Activated CD4-positive, alpha-beta memory T cell treated with anti-CD3 and anti-CD28 coated beads, Interleukin-2, amount 10 ng/mL, durations not matched to agents 7 days and 5 days (primary cell): ENCODE results near the gene NXT2. TPM values are rescaled to one million over a fixed set of nuclear protein-coding genes. Genes with fewer than 3 reads are reported as not detected.

ENCODE experiments used
- CTCF ChIA-PET: fragments of 350-600 bp; sonication (Branson Sonifier 250); formaldehyde crosslinking; loops from one replicate; lab custom pipeline; 2021; ENCODE audit warnings: antibody characterized with exemption, inconsistent platforms; lab: Charles Lee
- POLR2A ChIA-PET: fragments of 350-600 bp; sonication (Branson Sonifier 250); formaldehyde crosslinking; loops from one replicate; lab custom pipeline; 2021; ENCODE audit warnings: antibody characterized with exemption; lab: Charles Lee
- DNase-seq: peaks from one replicate; pipeline ENCODE4 v3.0.0-alpha.2; 2020
- H3K27ac Mint-ChIP-seq: one replicate; pipeline ENCODE4 v1.8.0; 2021; ENCODE audit warnings: mild to moderate bottlenecking, mixed read lengths
- H3K27me3 Mint-ChIP-seq: one replicate; pipeline ENCODE4 v1.8.0; 2021; ENCODE audit warnings: mixed read lengths
- H3K36me3 Mint-ChIP-seq: one replicate; pipeline ENCODE4 v1.8.0; 2021; ENCODE audit warnings: low read depth, mixed read lengths
- H3K4me1 Mint-ChIP-seq: one replicate; pipeline ENCODE4 v1.8.0; 2021; ENCODE audit warnings: mixed read lengths
- H3K4me3 Mint-ChIP-seq: one replicate; pipeline ENCODE4 v1.8.0; 2021; ENCODE audit warnings: mild to moderate bottlenecking, mixed read lengths
- H3K9me3 Mint-ChIP-seq: one replicate; pipeline ENCODE4 v1.8.0; 2021; ENCODE audit warnings: mixed read lengths
- total RNA-seq, 2 experiments: library from RNA; stranded (reverse); gene quantifications; one replicate each; pipeline ENCODE4 v1.2.3, GENCODE V29; 2021

Gene NXT2
- 10 to 100 TPM; 13.3 to 14.0 TPM for total RNA-seq

- Mint-ChIP-seq H3K27me3 (peaks cover 3% of the 10 kb centered on the region), H3K4me3 (peak within 1 kb of the TSS; percentile 91), H3K9me3 (peaks cover 2% of the 10 kb centered on the region), H3K36me3 (no peaks in the 10 kb centered on the region), H3K27ac (peak within 1 kb of the TSS; percentile 94), H3K4me1 (peaks cover 26% of the 10 kb centered on the region)
- DNase-seq = peak; percentile 87
- POLR2A ChIA-PET = interaction anchor here (0.7 to 1.4 kb wide), 3 partner anchors 51 to 320 kb away, joined by 3 to 4 read pairs (median 3); no protein-coding TSS in a partner anchor
- CTCF ChIA-PET = interaction anchor here (1.4 kb wide), 1 partner anchor 98 kb away, joined by 3 read pairs; no protein-coding TSS in a partner anchor
These were observed at the start of gene NXT2 for GRCh38 chrX:109536439-109537323. Gene NXT2 (plus strand): TSS chrX:109536844. CDS start chrX:109537007, 163 bp downstream.

DNA sequence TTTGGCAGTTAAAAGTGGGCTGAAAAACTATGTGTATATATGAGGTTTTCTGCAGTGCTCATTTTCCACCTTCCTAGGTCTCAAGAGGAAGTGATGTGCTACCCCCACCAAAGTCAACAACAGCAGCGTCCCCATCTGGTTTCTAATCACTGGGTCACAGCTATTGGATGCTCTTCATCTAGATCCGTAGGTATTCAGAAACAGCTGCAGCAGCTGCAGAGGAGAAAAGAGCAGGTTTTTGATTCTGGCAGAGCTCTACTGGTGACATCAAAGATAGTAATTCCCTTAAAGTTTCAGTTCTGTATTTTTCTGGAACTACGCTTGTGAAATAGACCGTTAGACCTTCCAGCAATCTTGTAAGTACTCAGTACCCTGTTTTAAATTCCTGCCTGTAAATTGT, 49.0 kb upstream of the NXT2 start:
- CTCF ChIA-PET = no interaction called here
- H3K36me3 Mint-ChIP-seq = no peaks in the 10 kb centered on the region
- H3K9me3 Mint-ChIP-seq = no peaks in the 10 kb centered on the region

DNA sequence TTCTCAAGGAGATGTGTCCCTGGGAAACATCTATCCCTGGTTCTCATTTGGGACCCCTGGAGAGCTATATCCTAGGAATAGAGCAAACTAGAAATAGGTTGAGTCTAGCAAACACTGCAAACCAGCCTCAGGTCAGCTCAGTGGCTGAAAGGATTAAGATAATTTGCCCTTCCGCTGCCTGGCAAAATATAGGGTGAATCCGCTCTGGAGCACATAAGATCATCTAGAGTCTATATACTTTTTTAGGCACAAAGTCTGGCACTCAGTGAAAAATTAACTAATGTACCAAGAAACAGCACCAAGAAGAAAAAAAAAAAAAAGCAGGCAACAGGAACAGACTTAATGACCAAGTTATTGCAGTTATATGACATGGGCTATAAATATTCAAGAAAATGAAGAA, 47.5 kb upstream of the NXT2 start:
- ChIA-PET POLR2A (no interaction called here), CTCF (interaction anchor here (1.1 kb wide), 1 partner anchor 402 kb away, joined by 3 read pairs; no protein-coding TSS in a partner anchor)
- Mint-ChIP-seq H3K27me3 (peaks cover 2% of the 10 kb centered on the region), H3K4me3 (no peak overlapping the region), H3K4me1 (no peaks in the 10 kb centered on the region), H3K9me3 (no peaks in the 10 kb centered on the region), H3K27ac (no peak overlapping the region), H3K36me3 (no peaks in the 10 kb centered on the region)
- DNase-seq = no peak

More for the DNA sequence above, 49.0 kb upstream of the NXT2 start:
- Mint-ChIP-seq H3K27ac (no peak overlapping the region), H3K4me3 (no peak overlapping the region), H3K27me3 (peaks cover 3% of the 10 kb centered on the region), H3K4me1 (no peaks in the 10 kb centered on the region)
- POLR2A ChIA-PET = no interaction called here
- DNase-seq = no peak

GRCh38 chrX:109498434-109498833, 38.2 kb upstream of the NXT2 start:
- peaks cover 2% of the 10 kb centered on the region for H3K27me3 Mint-ChIP-seq
- ChIA-PET POLR2A (no interaction called here), CTCF (no interaction called here)
- no peak overlapping the region for H3K4me3 Mint-ChIP-seq
- H3K4me1 Mint-ChIP-seq = no peaks in the 10 kb centered on the region
- DNase-seq = no peak
- H3K36me3 Mint-ChIP-seq = no peaks in the 10 kb centered on the region
- H3K9me3 Mint-ChIP-seq = no peaks in the 10 kb centered on the region
- no peak overlapping the region for H3K27ac Mint-ChIP-seq

- CTCF ChIA-PET = no interaction called here
- Mint-ChIP-seq H3K27ac (no peak overlapping the region), H3K9me3 (no peaks in the 10 kb centered on the region), H3K36me3 (no peaks in the 10 kb centered on the region), H3K27me3 (peaks cover 2% of the 10 kb centered on the region), H3K4me1 (no peaks in the 10 kb centered on the region), H3K4me3 (no peak overlapping the region)
- POLR2A ChIA-PET = no interaction called here
- no peak for DNase-seq
These were observed 35.5 kb upstream of the NXT2 start for GRCh38 chrX:109501176-109501575.

DNA sequence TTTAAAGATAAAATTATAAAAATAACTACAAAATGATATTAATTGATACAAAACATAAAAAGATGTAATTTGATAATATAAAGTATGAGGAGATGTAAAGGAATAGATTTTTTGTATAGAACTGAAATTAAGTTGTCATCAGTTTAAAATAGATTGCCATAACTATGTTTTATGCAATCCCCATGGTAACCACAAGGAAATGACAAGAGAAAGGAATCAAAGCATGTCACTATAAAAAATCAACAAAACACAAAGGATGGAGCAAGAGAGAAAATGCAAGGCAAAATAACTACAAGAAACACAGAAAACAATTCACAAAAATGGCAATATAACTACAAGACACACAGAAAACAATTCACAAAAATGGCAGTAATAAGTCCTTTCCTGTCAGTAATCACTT, 27.7 kb upstream of the NXT2 start:
- ChIA-PET CTCF (no interaction called here), POLR2A (no interaction called here)
- H3K4me3 Mint-ChIP-seq = no peak overlapping the region
- no peaks in the 10 kb centered on the region for H3K36me3 Mint-ChIP-seq
- H3K9me3 Mint-ChIP-seq = no peaks in the 10 kb centered on the region
- no peak overlapping the region for H3K27ac Mint-ChIP-seq
- no peaks in the 10 kb centered on the region for H3K4me1 Mint-ChIP-seq
- DNase-seq = no peak
- H3K27me3 Mint-ChIP-seq = peaks cover 25% of the 10 kb centered on the region

DNA sequence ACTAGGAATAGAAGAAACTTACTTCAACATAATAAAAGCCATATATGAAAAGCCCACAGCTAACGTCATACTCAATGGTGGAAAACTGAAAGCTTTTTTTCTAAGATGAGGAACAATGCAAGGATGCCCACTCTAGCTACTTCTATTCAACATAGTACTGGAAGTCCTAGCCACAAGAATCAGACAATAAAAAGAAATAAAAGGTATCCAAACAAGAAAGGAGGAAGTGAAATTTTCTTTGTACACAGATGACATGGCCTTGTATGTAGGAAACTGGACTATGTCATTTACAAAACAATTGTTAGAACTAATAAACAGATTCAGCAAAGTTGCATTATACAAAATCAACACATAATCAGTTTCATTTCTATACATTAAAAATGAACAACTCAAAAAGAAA, 25.5 kb upstream of the NXT2 start:
- Mint-ChIP-seq H3K27me3 (peaks cover 28% of the 10 kb centered on the region), H3K36me3 (no peaks in the 10 kb centered on the region), H3K27ac (no peak overlapping the region), H3K4me1 (no peaks in the 10 kb centered on the region), H3K9me3 (no peaks in the 10 kb centered on the region), H3K4me3 (no peak overlapping the region)
- no peak for DNase-seq
- ChIA-PET POLR2A (no interaction called here), CTCF (no interaction called here)

GRCh38 chrX:109519001-109519400, 17.6 kb upstream of the NXT2 start:
- CTCF ChIA-PET = no interaction called here
- Mint-ChIP-seq H3K4me3 (no peak overlapping the region), H3K9me3 (no peaks in the 10 kb centered on the region), H3K27ac (no peak overlapping the region), H3K36me3 (no peaks in the 10 kb centered on the region), H3K27me3 (peaks cover 15% of the 10 kb centered on the region), H3K4me1 (no peaks in the 10 kb centered on the region)
- POLR2A ChIA-PET = no interaction called here
- DNase-seq = no peak

DNA sequence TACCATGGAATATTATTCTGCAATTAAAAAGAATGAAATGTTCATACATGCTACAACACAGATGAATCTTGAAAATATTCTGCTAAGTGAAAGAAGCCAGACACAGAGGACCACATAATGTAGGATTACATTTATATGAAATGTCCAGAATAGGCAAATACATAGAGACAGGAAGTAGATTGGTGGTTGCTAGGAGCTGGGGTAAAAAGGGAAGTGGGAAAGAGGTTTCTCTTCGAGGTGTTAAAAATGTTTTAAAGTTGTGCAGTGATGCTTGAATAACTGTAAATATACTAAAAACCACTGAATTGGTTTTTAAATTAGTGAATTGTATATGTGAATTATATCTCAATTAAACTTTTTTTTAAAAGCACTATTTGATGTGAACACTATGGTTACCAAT, 3.6 kb upstream of the NXT2 start:
- ChIA-PET POLR2A (no interaction called here), CTCF (no interaction called here)
- Mint-ChIP-seq H3K4me3 (no peak overlapping the region), H3K36me3 (no peaks in the 10 kb centered on the region), H3K9me3 (peaks cover 2% of the 10 kb centered on the region), H3K27me3 (peaks cover 5% of the 10 kb centered on the region), H3K4me1 (peaks cover 25% of the 10 kb centered on the region), H3K27ac (no peak overlapping the region)
- no peak for DNase-seq

DNA sequence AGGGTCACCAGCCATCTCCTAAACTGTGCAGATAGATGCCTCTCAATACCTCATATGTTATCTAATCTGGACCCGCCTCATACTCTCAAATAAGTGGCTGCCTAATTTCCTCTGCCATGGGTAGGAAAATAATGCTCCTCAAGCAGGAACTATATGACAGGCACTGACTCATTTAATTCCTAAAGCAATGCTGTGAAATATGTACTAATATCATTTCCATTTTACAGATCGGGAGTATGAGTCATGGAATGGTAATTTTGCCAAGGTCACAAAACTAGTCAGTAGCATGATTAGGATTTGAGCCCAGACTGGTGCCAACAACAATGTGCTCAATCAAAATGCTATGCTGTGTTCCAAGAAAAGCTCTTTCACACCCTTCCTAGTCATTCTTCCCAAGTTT, 3.0 kb upstream of the NXT2 start:
- Mint-ChIP-seq H3K36me3 (no peaks in the 10 kb centered on the region), H3K4me1 (peaks cover 26% of the 10 kb centered on the region), H3K27me3 (peaks cover 5% of the 10 kb centered on the region), H3K27ac (no peak overlapping the region), H3K4me3 (no peak overlapping the region), H3K9me3 (peaks cover 2% of the 10 kb centered on the region)
- ChIA-PET POLR2A (no interaction called here), CTCF (no interaction called here)
- no peak for DNase-seq

DNA sequence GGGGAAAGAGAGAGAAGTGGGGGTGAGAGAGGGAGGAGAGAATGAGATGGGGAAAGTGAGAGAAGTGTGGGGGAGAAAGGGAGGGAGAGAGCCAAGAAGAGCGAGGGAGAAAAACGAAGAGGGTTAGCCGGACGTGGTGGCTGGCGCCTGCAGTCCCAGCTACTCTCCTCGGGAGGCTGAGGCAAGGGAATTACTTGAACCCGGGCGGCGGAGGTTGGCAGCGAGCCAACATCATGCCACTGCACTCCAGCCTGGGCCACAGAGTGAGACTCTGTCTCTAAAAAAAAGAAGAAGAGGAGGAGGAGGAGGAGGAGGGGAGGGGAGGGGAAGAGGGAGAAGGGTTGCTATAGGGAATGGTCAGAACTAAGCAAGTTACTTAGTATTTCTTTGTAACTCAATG, 1.7 kb upstream of the NXT2 start:
- Mint-ChIP-seq H3K27ac (no peak overlapping the region), H3K4me1 (peaks cover 26% of the 10 kb centered on the region), H3K4me3 (no peak overlapping the region), H3K9me3 (peaks cover 2% of the 10 kb centered on the region), H3K36me3 (no peaks in the 10 kb centered on the region), H3K27me3 (peaks cover 5% of the 10 kb centered on the region)
- POLR2A ChIA-PET = no interaction called here
- no peak for DNase-seq
- CTCF ChIA-PET = no interaction called here

DNA sequence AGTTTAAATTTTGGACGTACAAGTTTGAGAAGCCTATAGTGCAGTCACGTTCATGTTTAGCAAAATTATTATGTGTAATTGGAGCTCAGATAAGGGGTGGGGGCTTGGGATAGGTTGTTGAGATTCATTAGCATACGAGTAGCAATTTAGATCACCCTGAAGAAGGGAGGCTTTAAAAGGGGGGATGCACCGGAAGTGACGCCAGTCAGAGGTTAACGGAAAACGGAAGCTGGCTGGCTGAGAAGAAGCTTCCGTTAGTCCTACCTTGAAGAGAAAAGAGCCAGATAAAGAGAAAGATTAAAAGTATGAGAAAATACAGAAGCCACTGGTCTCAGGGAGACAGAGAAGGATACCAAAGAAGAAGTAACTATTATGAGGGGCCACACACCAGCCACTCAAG, 1.1 kb upstream of the NXT2 start:
- no peak overlapping the region for H3K4me3 Mint-ChIP-seq
- ChIA-PET CTCF (no interaction called here), POLR2A (interaction anchor here (1.4 kb wide), 1 partner anchor 50 kb away, joined by 3 read pairs; no protein-coding TSS in a partner anchor)
- H3K27me3 Mint-ChIP-seq = peaks cover 4% of the 10 kb centered on the region
- no peak for DNase-seq
- H3K27ac Mint-ChIP-seq = no peak overlapping the region
- no peaks in the 10 kb centered on the region for H3K36me3 Mint-ChIP-seq
- H3K9me3 Mint-ChIP-seq = peaks cover 2% of the 10 kb centered on the region
- H3K4me1 Mint-ChIP-seq = peaks cover 26% of the 10 kb centered on the region

DNA sequence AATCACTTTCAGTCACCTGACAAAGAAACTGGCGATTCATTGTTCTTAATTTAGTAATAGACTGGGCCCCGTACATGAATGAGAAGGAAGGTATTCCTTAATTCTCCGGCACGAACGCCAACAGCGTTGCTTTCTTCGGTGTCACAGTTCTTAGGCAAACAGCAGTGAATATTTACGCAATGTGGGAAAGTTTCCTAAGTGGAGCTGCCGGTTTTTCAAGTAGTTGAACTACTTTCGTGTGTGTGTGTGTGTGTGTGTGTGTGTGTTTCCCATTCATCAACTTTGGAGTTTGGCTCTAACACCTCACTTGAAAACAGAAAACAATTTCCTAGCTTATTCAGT, 651 bp downstream of the NXT2 start:
- DNase-seq = peak; percentile 13
- Mint-ChIP-seq H3K4me1 (peaks cover 26% of the 10 kb centered on the region), H3K36me3 (no peaks in the 10 kb centered on the region), H3K9me3 (peaks cover 2% of the 10 kb centered on the region), H3K27me3 (peaks cover 3% of the 10 kb centered on the region), H3K4me3 (peak overlapping the region; percentile 91), H3K27ac (peak overlapping the region; percentile 94)
- ChIA-PET POLR2A (interaction anchor here (1.1 kb wide), 1 partner anchor 319 kb away, joined by 4 read pairs; no protein-coding TSS in a partner anchor), CTCF (interaction anchor here (1.4 kb wide), 1 partner anchor 97 kb away, joined by 3 read pairs; no protein-coding TSS in a partner anchor)
